GM08714 (cell line): ENCODE results near the gene LRRC4C.

Source experiments
- H3K4me3 ChIP-seq: fragments of 200-500 bp; sonication (Bioruptor generic); 2 replicates; pipeline ENCODE4 v1.5.1; 2014; ENCODE audit warnings: mild to moderate bottlenecking, low read length, inconsistent platforms
- ZNF274 ChIP-seq: IDR thresholded peaks from 2 replicates; pipeline ENCODE4 v1.6.1; 2012; ENCODE audit warnings: mild to moderate bottlenecking, low read depth, low read length

The LRRC4C gene

GRCh38 chr11:40160418-40160817 is 1299.0 kb downstream of the LRRC4C start:
- no peak for TF ChIP-seq ZNF274
- H3K4me3 ChIP-seq, result no peak overlapping the region

- H3K4me3 ChIP-seq, result no peak overlapping the region
- no peak for TF ChIP-seq ZNF274
Observed at GRCh38 chr11:40149721-40150120, 1309.7 kb downstream of the LRRC4C start.

- no peak overlapping the region for H3K4me3 ChIP-seq
- no peak for TF ChIP-seq ZNF274
Observed at GRCh38 chr11:40140560-40140959, 1318.9 kb downstream of the LRRC4C start.

GRCh38 chr11:40139536-40139935 is 1319.9 kb downstream of the LRRC4C start:
- no peak for TF ChIP-seq ZNF274
- H3K4me3 ChIP-seq, result no peak overlapping the region

- TF ChIP-seq ZNF274, result no peak
- H3K4me3 ChIP-seq, result no peak overlapping the region
Observed at GRCh38 chr11:40139066-40139465, 1320.4 kb downstream of the LRRC4C start.

GRCh38 chr11:40134820-40135570 is 1324.5 kb downstream of the LRRC4C start:
- no peak overlapping the region for H3K4me3 ChIP-seq
- no peak for TF ChIP-seq ZNF274

GRCh38 chr11:40133498-40133897 is 1326.0 kb downstream of the LRRC4C start:
- TF ChIP-seq ZNF274, result no peak
- no peak overlapping the region for H3K4me3 ChIP-seq

GRCh38 chr11:40132912-40133311 is 1326.5 kb downstream of the LRRC4C start:
- no peak for TF ChIP-seq ZNF274
- H3K4me3 ChIP-seq, result no peak overlapping the region

GRCh38 chr11:40130427-40130826 is 1329.0 kb downstream of the LRRC4C start:
- H3K4me3 ChIP-seq, result no peak overlapping the region
- no peak for TF ChIP-seq ZNF274

- no peak overlapping the region for H3K4me3 ChIP-seq
- no peak for TF ChIP-seq ZNF274
Observed at GRCh38 chr11:40129266-40129665, 1330.2 kb downstream of the LRRC4C start.

GRCh38 chr11:40125054-40125453 is 1334.4 kb downstream of the LRRC4C start:
- TF ChIP-seq ZNF274, result no peak
- H3K4me3 ChIP-seq, result no peak overlapping the region

- TF ChIP-seq ZNF274, result no peak
- no peak overlapping the region for H3K4me3 ChIP-seq
Observed at GRCh38 chr11:40119661-40120060, 1339.8 kb downstream of the LRRC4C start.

- no peak overlapping the region for H3K4me3 ChIP-seq
- TF ChIP-seq ZNF274, result no peak
Observed at GRCh38 chr11:40118780-40119179, 1340.7 kb downstream of the LRRC4C start.

- no peak overlapping the region for H3K4me3 ChIP-seq
Observed at GRCh38 chr11:40118026-40118425, 1341.4 kb downstream of the LRRC4C start.

GRCh38 chr11:40104941-40105550 is 1354.4 kb downstream of the LRRC4C start:
- TF ChIP-seq ZNF274, result no peak

More at GRCh38 chr11:40118026-40118425, 1341.4 kb downstream of the LRRC4C start:
- TF ChIP-seq ZNF274, result no peak

More at GRCh38 chr11:40104941-40105550, 1354.4 kb downstream of the LRRC4C start:
- no peak overlapping the region for H3K4me3 ChIP-seq
